COLO829 (cell line): ENCODE data around the gene CHAC1.
A peak's percentile ranks its signal among the peaks of the same experiment; 100 is the strongest.

Source experiments
- DNase-seq: peaks from one replicate; pipeline ENCODE4 v3.0.0; 2012; ENCODE audit warnings: low spot score

The CHAC1 gene

GRCh38 chr15:40952901-40953712 lies at the start of gene CHAC1:
Gene CHAC1 (plus strand): TSS chr15:40953471. CDS start chr15:40953584, 113 bp downstream.
- peak; percentile 90 for DNase-seq

GRCh38 chr15:40904552-40905201 lies 48.6 kb upstream of the CHAC1 start:
- no peak for DNase-seq

- peak; percentile 23 for DNase-seq
Measured at GRCh38 chr15:40906091-40906990, 46.9 kb upstream of the CHAC1 start.

GRCh38 chr15:40906991-40907802 lies 46.1 kb upstream of the CHAC1 start:
- no peak for DNase-seq

- DNase-seq = no peak
Measured at GRCh38 chr15:40908095-40908494, 45.2 kb upstream of the CHAC1 start.

GRCh38 chr15:40909662-40910630 lies 43.3 kb upstream of the CHAC1 start:
- no peak for DNase-seq

GRCh38 chr15:40911141-40911540 lies 42.1 kb upstream of the CHAC1 start:
- DNase-seq = no peak

GRCh38 chr15:40911693-40912092 lies 41.6 kb upstream of the CHAC1 start:
- DNase-seq = no peak

GRCh38 chr15:40912478-40912877 lies 40.8 kb upstream of the CHAC1 start:
- no peak for DNase-seq

GRCh38 chr15:40914013-40914412 lies 39.3 kb upstream of the CHAC1 start:
- no peak for DNase-seq

GRCh38 chr15:40914486-40914885 lies 38.8 kb upstream of the CHAC1 start:
- DNase-seq = no peak

GRCh38 chr15:40915116-40915661 lies 38.1 kb upstream of the CHAC1 start:
- no peak for DNase-seq

- no peak for DNase-seq
Measured at GRCh38 chr15:40915679-40916078, 37.6 kb upstream of the CHAC1 start.

GRCh38 chr15:40917585-40917984 lies 35.7 kb upstream of the CHAC1 start:
- no peak for DNase-seq

- no peak for DNase-seq
Measured at GRCh38 chr15:40918146-40918798, 35.0 kb upstream of the CHAC1 start.

GRCh38 chr15:40918799-40919392 lies 34.4 kb upstream of the CHAC1 start:
- DNase-seq = no peak

GRCh38 chr15:40921949-40922607 lies 31.2 kb upstream of the CHAC1 start:
- DNase-seq = no peak

GRCh38 chr15:40922608-40923005 lies 30.7 kb upstream of the CHAC1 start:
- DNase-seq = no peak

- DNase-seq = no peak
Measured at GRCh38 chr15:40923551-40923950, 29.7 kb upstream of the CHAC1 start.
